B cell (primary cell): ENCODE results near the gene ZNF311.

Source experiments
- EZH2 ChIP-seq: IDR thresholded peaks from 2 replicates; pipeline ENCODE4 v1.6.1; 2012; ENCODE audit warnings: borderline replicate concordance, low read depth, mild to moderate bottlenecking, moderate library complexity, low read length; ENCODE audit not compliant: insufficient read depth, poor library complexity, severe bottlenecking
- TF ChIP-seq, protein P1 (sequence below): fragments of 200-600 bp; IDR thresholded peaks from one replicate; pipeline ENCODE4 v1.8.0; 2022; ENCODE audit warnings: antibody characterized with exemption, mild to moderate bottlenecking

DNA sequence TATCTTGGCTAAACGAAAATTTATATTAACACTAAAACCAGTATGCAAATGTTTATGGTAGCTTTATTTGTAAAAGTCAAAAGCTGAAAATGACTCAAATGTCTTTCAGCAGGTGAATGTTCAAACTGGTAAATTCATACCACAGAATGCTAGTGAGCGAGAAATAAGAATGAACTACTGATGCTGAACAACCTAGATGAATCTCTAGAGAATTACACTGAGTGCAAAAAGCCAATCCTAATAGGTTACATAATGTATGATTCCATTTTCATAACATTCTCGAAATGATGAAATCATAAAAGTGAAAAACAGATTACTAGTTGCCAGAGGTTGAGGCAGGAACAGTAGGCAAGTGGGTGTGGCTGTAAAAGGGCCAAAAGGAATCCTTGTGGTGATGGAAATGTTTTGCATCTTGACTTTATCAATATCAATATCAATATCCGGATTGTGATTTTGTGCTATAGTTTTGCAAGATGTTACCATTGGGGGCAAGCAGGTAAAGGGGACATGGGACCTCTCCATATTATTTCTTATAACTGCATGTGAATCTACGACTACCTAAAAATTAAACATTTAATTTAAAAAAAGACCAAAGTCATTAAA lies 26.1 kb downstream of the ZNF311 start:
- TF ChIP-seq, protein P1, sequence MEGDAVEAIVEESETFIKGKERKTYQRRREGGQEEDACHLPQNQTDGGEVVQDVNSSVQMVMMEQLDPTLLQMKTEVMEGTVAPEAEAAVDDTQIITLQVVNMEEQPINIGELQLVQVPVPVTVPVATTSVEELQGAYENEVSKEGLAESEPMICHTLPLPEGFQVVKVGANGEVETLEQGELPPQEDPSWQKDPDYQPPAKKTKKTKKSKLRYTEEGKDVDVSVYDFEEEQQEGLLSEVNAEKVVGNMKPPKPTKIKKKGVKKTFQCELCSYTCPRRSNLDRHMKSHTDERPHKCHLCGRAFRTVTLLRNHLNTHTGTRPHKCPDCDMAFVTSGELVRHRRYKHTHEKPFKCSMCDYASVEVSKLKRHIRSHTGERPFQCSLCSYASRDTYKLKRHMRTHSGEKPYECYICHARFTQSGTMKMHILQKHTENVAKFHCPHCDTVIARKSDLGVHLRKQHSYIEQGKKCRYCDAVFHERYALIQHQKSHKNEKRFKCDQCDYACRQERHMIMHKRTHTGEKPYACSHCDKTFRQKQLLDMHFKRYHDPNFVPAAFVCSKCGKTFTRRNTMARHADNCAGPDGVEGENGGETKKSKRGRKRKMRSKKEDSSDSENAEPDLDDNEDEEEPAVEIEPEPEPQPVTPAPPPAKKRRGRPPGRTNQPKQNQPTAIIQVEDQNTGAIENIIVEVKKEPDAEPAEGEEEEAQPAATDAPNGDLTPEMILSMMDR: no peak
- no peak for TF ChIP-seq EZH2
